Calu3 (cell line): ENCODE measurements around the gene CDH13. TPM values are rescaled to one million over a fixed set of nuclear protein-coding genes. Genes with fewer than 3 reads are reported as not detected.

Experiments used
- BruUV-seq: library from RNA; stranded (reverse); fragments of 400-500 nt; replicated peaks from 2 replicates; lab custom pipeline; 2021; lab: Mats Ljungman, UMichigan
- CTCF ChIA-PET: fragments of 300-600 bp; sonication (Branson Sonifier 250); formaldehyde crosslinking; loops from one replicate; lab custom pipeline; 2022; ENCODE audit warnings: antibody characterized with exemption; lab: Charles Lee
- DNase-seq: peaks from one replicate; pipeline ENCODE4 v3.0.0; 2022
- H3K27ac Mint-ChIP-seq: one replicate; pipeline ENCODE4 v1.8.0; 2022; ENCODE audit warnings: mixed read lengths; ENCODE audit not compliant: unreplicated experiment
- H3K27me3 Mint-ChIP-seq: one replicate; pipeline ENCODE4 v1.8.0; 2022; ENCODE audit warnings: mixed read lengths; ENCODE audit not compliant: unreplicated experiment
- H3K36me3 Mint-ChIP-seq: one replicate; pipeline ENCODE4 v1.8.0; 2022; ENCODE audit warnings: mild to moderate bottlenecking, moderate library complexity, mixed read lengths; ENCODE audit not compliant: insufficient read depth, unreplicated experiment
- H3K4me1 Mint-ChIP-seq: one replicate; pipeline ENCODE4 v1.8.0; 2022; ENCODE audit warnings: mild to moderate bottlenecking, low read depth, mixed read lengths; ENCODE audit not compliant: unreplicated experiment
- H3K4me3 Mint-ChIP-seq: one replicate; pipeline ENCODE4 v1.8.0; 2022; ENCODE audit warnings: mild to moderate bottlenecking, low read depth, moderate library complexity, mixed read lengths; ENCODE audit not compliant: unreplicated experiment
- H3K9me3 Mint-ChIP-seq: one replicate; pipeline ENCODE4 v1.8.0; 2022; ENCODE audit warnings: low read depth, mixed read lengths; ENCODE audit not compliant: unreplicated experiment
- CTCF ChIP-seq: fragments of 200-600 bp; IDR thresholded peaks from one replicate; pipeline ENCODE4 v1.8.0; 2022; ENCODE audit warnings: antibody characterized with exemption; ENCODE audit not compliant: unreplicated experiment
- intact Hi-C: fragments of 100-400 bp; cut with micrococcal nuclease; formaldehyde crosslinking; loops from one replicate; pipeline ENCODE4 v1.10.0; 2022; ENCODE audit not compliant: unreplicated experiment
- total RNA-seq: library from RNA; stranded (reverse); gene quantifications from 2 replicates; pipeline ENCODE4 v1.2.3, GENCODE V29; 2022

The CDH13 gene
- total RNA-seq, 1 experiment from 2014 or later: not detected

- H3K4me3 Mint-ChIP-seq: no peak overlapping the region
- DNase-seq: no peak
- no peaks in the 10 kb centered on the region for H3K4me1 Mint-ChIP-seq
- intact Hi-C loops: no loop called here
- H3K27ac Mint-ChIP-seq: no peak overlapping the region
- no peaks in the 10 kb centered on the region for H3K36me3 Mint-ChIP-seq
- no peak for TF ChIP-seq CTCF
- no TSS peak for BruUV-seq
- peaks cover 16% of the 10 kb centered on the region for H3K9me3 Mint-ChIP-seq
- H3K27me3 Mint-ChIP-seq: no peaks in the 10 kb centered on the region
- CTCF ChIA-PET: no interaction called here
Observed at GRCh38 chr16:83045790-83046189, 419.0 kb downstream of the CDH13 start.

GRCh38 chr16:83046664-83047063 lies 419.9 kb downstream of the CDH13 start:
- Mint-ChIP-seq H3K36me3 (no peaks in the 10 kb centered on the region), H3K4me3 (no peak overlapping the region), H3K27ac (no peak overlapping the region), H3K27me3 (no peaks in the 10 kb centered on the region), H3K9me3 (peaks cover 19% of the 10 kb centered on the region), H3K4me1 (no peaks in the 10 kb centered on the region)
- DNase-seq: no peak
- no TSS peak for BruUV-seq
- intact Hi-C loops: no loop called here
- no peak for TF ChIP-seq CTCF
- CTCF ChIA-PET: no interaction called here

GRCh38 chr16:83051451-83051850 lies 424.7 kb downstream of the CDH13 start:
- intact Hi-C loops: no loop called here
- no TSS peak for BruUV-seq
- H3K27ac Mint-ChIP-seq: no peak overlapping the region
- CTCF ChIA-PET: no interaction called here
- H3K4me3 Mint-ChIP-seq: no peak overlapping the region
- no peak for DNase-seq
- H3K9me3 Mint-ChIP-seq: peaks cover 15% of the 10 kb centered on the region
- H3K36me3 Mint-ChIP-seq: no peaks in the 10 kb centered on the region
- no peaks in the 10 kb centered on the region for H3K4me1 Mint-ChIP-seq
- no peaks in the 10 kb centered on the region for H3K27me3 Mint-ChIP-seq
- no peak for TF ChIP-seq CTCF

- CTCF ChIA-PET: no interaction called here
- no peak overlapping the region for H3K4me3 Mint-ChIP-seq
Observed at GRCh38 chr16:83054283-83054682, 427.5 kb downstream of the CDH13 start.

More at GRCh38 chr16:83054283-83054682, 427.5 kb downstream of the CDH13 start:
- DNase-seq: no peak
- Mint-ChIP-seq H3K9me3 (peaks cover 10% of the 10 kb centered on the region), H3K36me3 (no peaks in the 10 kb centered on the region), H3K27ac (no peak overlapping the region), H3K27me3 (no peaks in the 10 kb centered on the region), H3K4me1 (no peaks in the 10 kb centered on the region)
- TF ChIP-seq CTCF: no peak
- intact Hi-C loops: no loop called here
- BruUV-seq: no TSS peak
